Peyer's patch (tissue), 4 donors: ENCODE results near the gene ETV2.

ENCODE experiments used
- POLR2A ChIP-seq, 2 donors: fragments of 450-650 bp; IDR thresholded peaks; one replicate each; pipeline ENCODE4 v1.5.1; 2017; ENCODE audit warnings: antibody characterized with exemption in 2 of 2, mild to moderate bottlenecking in 2 of 2, moderate library complexity in 2 of 2
- TF ChIP-seq, protein P1 (sequence below), 6 experiments: fragments of 450-650 bp in 4 of 6; fragments of 200-600 bp in 2 of 6; sonication (generic) in 1 of 6; IDR thresholded peaks; one replicate each; pipeline ENCODE4 v1.5.1; 2017 to 2019; ENCODE audit warnings: antibody characterized with exemption in 6 of 6, mild to moderate bottlenecking in 3 of 6, moderate library complexity in 1 of 6

DNA sequence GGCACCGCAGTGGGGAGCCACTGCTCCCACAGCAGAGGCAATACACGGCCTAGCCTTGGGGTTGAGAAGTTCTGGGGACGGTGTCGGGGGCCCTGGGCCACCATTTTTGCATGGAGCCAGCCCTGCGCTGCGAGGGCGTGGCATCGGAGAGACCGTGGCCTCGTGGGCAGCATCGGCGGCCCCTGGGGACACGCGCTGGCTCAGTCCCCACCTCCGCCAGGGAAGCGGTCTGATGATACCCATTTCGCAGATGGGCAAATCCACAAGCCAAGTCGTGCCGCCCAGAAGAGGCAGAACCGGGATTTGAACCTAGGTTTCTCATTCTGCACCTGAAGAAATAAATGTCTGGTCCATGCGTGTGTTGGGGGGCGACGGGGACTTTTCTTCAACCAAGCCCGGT, 23.6 kb downstream of the ETV2 start:
- TF ChIP-seq, protein P1, sequence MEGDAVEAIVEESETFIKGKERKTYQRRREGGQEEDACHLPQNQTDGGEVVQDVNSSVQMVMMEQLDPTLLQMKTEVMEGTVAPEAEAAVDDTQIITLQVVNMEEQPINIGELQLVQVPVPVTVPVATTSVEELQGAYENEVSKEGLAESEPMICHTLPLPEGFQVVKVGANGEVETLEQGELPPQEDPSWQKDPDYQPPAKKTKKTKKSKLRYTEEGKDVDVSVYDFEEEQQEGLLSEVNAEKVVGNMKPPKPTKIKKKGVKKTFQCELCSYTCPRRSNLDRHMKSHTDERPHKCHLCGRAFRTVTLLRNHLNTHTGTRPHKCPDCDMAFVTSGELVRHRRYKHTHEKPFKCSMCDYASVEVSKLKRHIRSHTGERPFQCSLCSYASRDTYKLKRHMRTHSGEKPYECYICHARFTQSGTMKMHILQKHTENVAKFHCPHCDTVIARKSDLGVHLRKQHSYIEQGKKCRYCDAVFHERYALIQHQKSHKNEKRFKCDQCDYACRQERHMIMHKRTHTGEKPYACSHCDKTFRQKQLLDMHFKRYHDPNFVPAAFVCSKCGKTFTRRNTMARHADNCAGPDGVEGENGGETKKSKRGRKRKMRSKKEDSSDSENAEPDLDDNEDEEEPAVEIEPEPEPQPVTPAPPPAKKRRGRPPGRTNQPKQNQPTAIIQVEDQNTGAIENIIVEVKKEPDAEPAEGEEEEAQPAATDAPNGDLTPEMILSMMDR (IDR thresholded peaks at IDR 0.05) = no peak
- TF ChIP-seq POLR2A (IDR thresholded peaks at IDR 0.05) = no peak
